SK-N-SH (cell line): Measurements from ENCODE around the gene SH3D19. TPM values are rescaled to one million over a fixed set of nuclear protein-coding genes. Genes with fewer than 3 reads are reported as not detected.

Experiments used
- CTCF ChIA-PET: fragments of 300-600, 350-600 bp; formaldehyde crosslinking; extraction: SDS; loops from one replicate; lab custom pipeline; 2021; lab: Yijun Ruan, JAX
- POLR2A ChIA-PET: fragments of 350-600 bp; sonication (Branson Sonifier 250); formaldehyde crosslinking; extraction: SDS; loops from one replicate; lab custom pipeline; 2020; ENCODE audit warnings: antibody characterized with exemption, inconsistent platforms; lab: Yijun Ruan, JAX
- DNase-seq: peaks from one replicate; pipeline ENCODE4 v3.0.0; 2012
- H2AFZ ChIP-seq: fragments of 200-600 bp; sonication (generic); 2 replicates; pipeline ENCODE4 v1.8.1; 2016; ENCODE audit warnings: antibody characterized with exemption, mild to moderate bottlenecking, low read depth
- H3F3A ChIP-seq: fragments of 200-600 bp; sonication (generic); replicated peaks from 2 replicates; pipeline ENCODE3; 2016; ENCODE audit warnings: antibody characterized with exemption, mild to moderate bottlenecking; ENCODE audit not compliant: insufficient read depth
- H3K27ac ChIP-seq, 2 experiments: fragments of 200-500 bp in 1 of 2; fragments of 200-600 bp in 1 of 2; sonication (Bioruptor generic) in 1 of 2; sonication (generic), shearing (Covaris generic) in 1 of 2; 2 replicates each; pipeline versions ENCODE4 v1.5.1 to v1.6.1; 2014 to 2016; ENCODE audit warnings: low read depth in 2 of 2, inconsistent platforms in 1 of 2, low read length in 1 of 2, mild to moderate bottlenecking in 1 of 2, mixed read lengths in 1 of 2
- H3K27me3 ChIP-seq: fragments of 200-600 bp; sonication (generic), shearing (Covaris generic); 2 replicates; pipeline ENCODE4 v1.6.1; 2016; ENCODE audit warnings: mixed run types; ENCODE audit not compliant: insufficient read depth
- H3K36me3 ChIP-seq, 2 experiments: fragments of 200-500 bp in 1 of 2; fragments of 200-600 bp in 1 of 2; sonication (Bioruptor generic) in 1 of 2; sonication (generic) in 1 of 2; replicated peaks in 1 of 2; 2 replicates each; pipeline versions ENCODE3 to v1.5.1; 2014 to 2016; ENCODE audit warnings: low read length in 1 of 2, mild to moderate bottlenecking in 1 of 2; ENCODE audit not compliant: insufficient read depth in 2 of 2, control insufficient read depth in 1 of 2
- H3K4me1 ChIP-seq, 2 experiments: fragments of 200-500 bp in 1 of 2; fragments of 200-600 bp in 1 of 2; sonication (Bioruptor generic) in 1 of 2; sonication (generic), shearing (Covaris generic) in 1 of 2; 2 replicates each; pipeline versions ENCODE4 v1.5.1 to v1.6.1; 2014 to 2016; ENCODE audit warnings: low read depth in 1 of 2, low read length in 1 of 2, mixed run types in 1 of 2; ENCODE audit not compliant: insufficient read depth in 2 of 2, control insufficient read depth in 1 of 2
- H3K4me2 ChIP-seq: fragments of 200-600 bp; sonication (generic), shearing (Covaris generic); 2 replicates; pipeline ENCODE4 v1.6.1; 2017; ENCODE audit warnings: mixed run types
- H3K4me3 ChIP-seq, 2 experiments: fragments of 200-500 bp in 1 of 2; fragments of 200-600 bp in 1 of 2; sonication (Bioruptor generic) in 1 of 2; sonication (generic), shearing (Covaris generic) in 1 of 2; 2 replicates each; pipeline versions ENCODE4 v1.5.1 to v1.8.1; 2014 to 2016; ENCODE audit warnings: low read depth in 2 of 2, inconsistent platforms in 1 of 2, low read length in 1 of 2, mild to moderate bottlenecking in 1 of 2, mixed read lengths in 1 of 2, moderate library complexity in 1 of 2
- H3K79me2 ChIP-seq: fragments of 200-600 bp; sonication (generic); 2 replicates; pipeline ENCODE4 v1.8.1; 2017; ENCODE audit warnings: mild to moderate bottlenecking; ENCODE audit not compliant: insufficient read depth
- H3K9ac ChIP-seq: fragments of 200-600 bp; sonication (generic); 2 replicates; pipeline ENCODE4 v1.6.1; 2017; ENCODE audit warnings: mixed run types
- H3K9me2 ChIP-seq: fragments of 200-600 bp; sonication (generic); 2 replicates; pipeline ENCODE4 v1.6.1; 2017; ENCODE audit warnings: mixed run types
- H3K9me3 ChIP-seq: fragments of 200-600 bp; sonication (generic); 2 replicates; pipeline ENCODE4 v1.6.1; 2017; ENCODE audit warnings: mixed run types, mild to moderate bottlenecking, moderate library complexity
- H4K20me1 ChIP-seq: fragments of 200-600 bp; sonication (generic); 2 replicates; pipeline ENCODE4 v1.6.1; 2017; ENCODE audit warnings: mild to moderate bottlenecking, mixed run types; ENCODE audit not compliant: insufficient read depth
- CHD2 ChIP-seq: fragments of 150-350 bp; IDR thresholded peaks from 2 replicates; pipeline ENCODE4 v1.6.1; 2018; ENCODE audit warnings: low read length; ENCODE audit not compliant: partially characterized antibody
- EP300 ChIP-seq, 2 experiments: IDR thresholded peaks; 2 replicates each; pipeline versions ENCODE4 v1.4.0 to v1.6.1; 2012; ENCODE audit warnings: borderline replicate concordance in 1 of 2, low read depth in 1 of 2, low read length in 1 of 2
- FOXM1 ChIP-seq: IDR thresholded peaks from 2 replicates; pipeline ENCODE4 v1.4.0; 2012; ENCODE audit warnings: low read depth, mild to moderate bottlenecking
- JUND ChIP-seq: IDR thresholded peaks from 2 replicates; pipeline ENCODE4 v1.4.0; 2012
- MEF2A ChIP-seq: IDR thresholded peaks from 2 replicates; pipeline ENCODE4 v1.4.0; 2012; ENCODE audit warnings: low read depth, borderline replicate concordance
- MXI1 ChIP-seq: IDR thresholded peaks from 2 replicates; pipeline ENCODE4 v1.6.1; 2012; ENCODE audit warnings: mild to moderate bottlenecking, low read depth, low read length, improper control_type of control experiment
- NFIC ChIP-seq: IDR thresholded peaks from 2 replicates; pipeline ENCODE4 v1.4.0; 2012; ENCODE audit warnings: borderline replicate concordance
- NRF1 ChIP-seq: IDR thresholded peaks from 2 replicates; pipeline ENCODE4 v1.6.1; 2012; ENCODE audit warnings: low read depth, mild to moderate bottlenecking, low read length
- POLR2AphosphoS5 ChIP-seq: IDR thresholded peaks from 2 replicates; pipeline ENCODE4 v1.6.1; 2012; ENCODE audit warnings: low read depth, low read length
- RAD21 ChIP-seq: IDR thresholded peaks from 2 replicates; pipeline ENCODE4 v1.6.1; 2012; ENCODE audit warnings: mild to moderate bottlenecking, low read length
- RCOR1 ChIP-seq: fragments of 150-350 bp; IDR thresholded peaks from 2 replicates; pipeline ENCODE4 v1.6.1; 2017; ENCODE audit warnings: antibody characterized with exemption, low read length
- REST ChIP-seq: IDR thresholded peaks from 2 replicates; pipeline ENCODE4 v1.6.1; 2012; ENCODE audit warnings: mild to moderate bottlenecking, low read depth, low read length, moderate library complexity
- RFX5 ChIP-seq: IDR thresholded peaks from 2 replicates; pipeline ENCODE4 v1.6.1; 2012; ENCODE audit warnings: mild to moderate bottlenecking, improper control_type of control experiment, low read length
- SIN3A ChIP-seq: IDR thresholded peaks from 2 replicates; pipeline ENCODE4 v1.6.1; 2012; ENCODE audit warnings: low read depth, mild to moderate bottlenecking, low read length, moderate library complexity, borderline replicate concordance
- SMC3 ChIP-seq: IDR thresholded peaks from 2 replicates; pipeline ENCODE4 v1.6.1; 2012; ENCODE audit warnings: low read depth, low read length, improper control_type of control experiment
- TCF12 ChIP-seq: IDR thresholded peaks from 2 replicates; pipeline ENCODE4 v1.4.0; 2012
- TEAD4 ChIP-seq: IDR thresholded peaks from 2 replicates; pipeline ENCODE4 v1.4.0; 2012; ENCODE audit warnings: mild to moderate bottlenecking, borderline replicate concordance; ENCODE audit not compliant: insufficient read depth
- ZBTB33 ChIP-seq: IDR thresholded peaks from 2 replicates; pipeline ENCODE4 v1.4.0; 2012; ENCODE audit warnings: low read depth, borderline replicate concordance
- WGBS: methylation state at CpG from one replicate; pipeline ENCODE4 v1.1.6; 2017; ENCODE audit warnings: low lambda C conversion rate; 5-methylcytosine and 5-hydroxymethylcytosine counted together
- polyA plus RNA-seq, 3 experiments: library from polyadenylated mRNA; depleted of rRNA; stranded (reverse); fragments of >200 nt; gene quantifications; 2 replicates each; pipeline ENCODE4 v1.2.3, GENCODE V29; 2012
- TF ChIP-seq, protein P1 (sequence below): fragments of 150-350 bp; IDR thresholded peaks from 2 replicates; pipeline ENCODE4 v1.6.1; 2017; ENCODE audit warnings: antibody characterized with exemption, low read length, low read depth, borderline replicate concordance
- TF ChIP-seq, protein P2 (sequence below): fragments of 200-600 bp; sonication (generic); IDR thresholded peaks from 2 replicates; pipeline ENCODE4 v1.6.1; 2017; ENCODE audit warnings: antibody characterized with exemption, mild to moderate bottlenecking, moderate library complexity

The SH3D19 gene
- polyA plus RNA-seq, 1 of the 3 experiments (the other 2 are of a cell fraction), result 7.1 TPM

- Histone ChIP-seq H3K9ac (no peak overlapping the region), H3K27ac (no peak overlapping the region), H3K4me2 (no peak overlapping the region), H2AFZ (no peak overlapping the region), H3K9me2 (no peaks in the 10 kb centered on the region), H3K79me2 (peaks cover 4% of the 10 kb centered on the region), H3K9me3 (no peaks in the 10 kb centered on the region), H3K4me1 (peaks cover 0 to 6% of the 10 kb centered on the region in 2 experiments; a peak in 2 of 4 replicates), H4K20me1 (no peaks in the 10 kb centered on the region), H3K36me3 (peaks cover 0 to 6% of the 10 kb centered on the region in 2 experiments), H3F3A (peaks cover 10% of the 10 kb centered on the region), H3K4me3 (no peak overlapping the region), H3K27me3 (no peaks in the 10 kb centered on the region)
- ChIA-PET CTCF (no interaction called here), POLR2A (no interaction called here)
- WGBS, result 100% methylated on average over 1 of the region's 1 CpG
- DNase-seq, result no peak
- TF ChIP-seq NRF1 (no peak), RCOR1 (no peak), CHD2 (no peak), POLR2AphosphoS5 (no peak), NFIC (no peak), TCF12 (no peak), SIN3A (no peak), TEAD4 (no peak), FOXM1 (no peak), EP300 (IDR thresholded peaks at IDR 0.05; ENCODE audit: borderline replicate concordance in 1 of 2, low read depth in 1 of 2, low read length in 1 of 2) (no peak), RFX5 (no peak), JUND (no peak)
- TF ChIP-seq, protein P1, sequence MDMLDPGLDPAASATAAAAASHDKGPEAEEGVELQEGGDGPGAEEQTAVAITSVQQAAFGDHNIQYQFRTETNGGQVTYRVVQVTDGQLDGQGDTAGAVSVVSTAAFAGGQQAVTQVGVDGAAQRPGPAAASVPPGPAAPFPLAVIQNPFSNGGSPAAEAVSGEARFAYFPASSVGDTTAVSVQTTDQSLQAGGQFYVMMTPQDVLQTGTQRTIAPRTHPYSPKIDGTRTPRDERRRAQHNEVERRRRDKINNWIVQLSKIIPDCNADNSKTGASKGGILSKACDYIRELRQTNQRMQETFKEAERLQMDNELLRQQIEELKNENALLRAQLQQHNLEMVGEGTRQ, result no peak
These were observed 118.2 kb downstream of the SH3D19 start for GRCh38 chr4:151207186-151207585.

- H3K27me3 ChIP-seq, result no peaks in the 10 kb centered on the region
- H2AFZ ChIP-seq, result no peak overlapping the region
- DNase-seq, result no peak
- no peak overlapping the region for H3K4me3 ChIP-seq
- H3K9ac ChIP-seq, result no peak overlapping the region
- H3K9me3 ChIP-seq, result no peaks in the 10 kb centered on the region
- TF ChIP-seq TCF12 (no peak), MEF2A (no peak), EP300 (IDR thresholded peaks at IDR 0.05; ENCODE audit: borderline replicate concordance in 1 of 2, low read depth in 1 of 2, low read length in 1 of 2) (no peak), RCOR1 (no peak), REST (no peak), SMC3 (no peak), ZBTB33 (no peak), POLR2AphosphoS5 (no peak), FOXM1 (no peak), MXI1 (no peak), RAD21 (no peak)
- TF ChIP-seq, protein P2, sequence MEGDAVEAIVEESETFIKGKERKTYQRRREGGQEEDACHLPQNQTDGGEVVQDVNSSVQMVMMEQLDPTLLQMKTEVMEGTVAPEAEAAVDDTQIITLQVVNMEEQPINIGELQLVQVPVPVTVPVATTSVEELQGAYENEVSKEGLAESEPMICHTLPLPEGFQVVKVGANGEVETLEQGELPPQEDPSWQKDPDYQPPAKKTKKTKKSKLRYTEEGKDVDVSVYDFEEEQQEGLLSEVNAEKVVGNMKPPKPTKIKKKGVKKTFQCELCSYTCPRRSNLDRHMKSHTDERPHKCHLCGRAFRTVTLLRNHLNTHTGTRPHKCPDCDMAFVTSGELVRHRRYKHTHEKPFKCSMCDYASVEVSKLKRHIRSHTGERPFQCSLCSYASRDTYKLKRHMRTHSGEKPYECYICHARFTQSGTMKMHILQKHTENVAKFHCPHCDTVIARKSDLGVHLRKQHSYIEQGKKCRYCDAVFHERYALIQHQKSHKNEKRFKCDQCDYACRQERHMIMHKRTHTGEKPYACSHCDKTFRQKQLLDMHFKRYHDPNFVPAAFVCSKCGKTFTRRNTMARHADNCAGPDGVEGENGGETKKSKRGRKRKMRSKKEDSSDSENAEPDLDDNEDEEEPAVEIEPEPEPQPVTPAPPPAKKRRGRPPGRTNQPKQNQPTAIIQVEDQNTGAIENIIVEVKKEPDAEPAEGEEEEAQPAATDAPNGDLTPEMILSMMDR, result no peak
- TF ChIP-seq, all 33 proteins: peak for 0
- WGBS, result 59% methylated on average over 3 of the region's 3 CpGs
- no peak overlapping the region for H3K27ac ChIP-seq
- H4K20me1 ChIP-seq, result no peaks in the 10 kb centered on the region
- H3K36me3 ChIP-seq, result peaks cover 0 to 6% of the 10 kb centered on the region in 2 experiments
- H3K4me1 ChIP-seq, result peaks cover 0 to 6% of the 10 kb centered on the region in 2 experiments; a peak in 2 of 4 replicates
- H3K9me2 ChIP-seq, result no peaks in the 10 kb centered on the region
- H3F3A ChIP-seq, result peaks cover 10% of the 10 kb centered on the region
- CTCF ChIA-PET, result no interaction called here
- no peak overlapping the region for H3K4me2 ChIP-seq
- peaks cover 7% of the 10 kb centered on the region for H3K79me2 ChIP-seq
- POLR2A ChIA-PET, result no interaction called here
These were observed 119.0 kb downstream of the SH3D19 start for GRCh38 chr4:151206241-151207005.
